Daoy (cell line): Measurements from ENCODE around the gene KLK12. TPM values are rescaled to one million over a fixed set of nuclear protein-coding genes. Genes with fewer than 3 reads are reported as not detected.

Source experiments
- DNase-seq: peaks from one replicate; pipeline ENCODE4 v3.0.0-alpha.2; 2015; ENCODE audit warnings: low read depth
- total RNA-seq: library from RNA; depleted of rRNA; stranded (reverse); fragments of >200 nt; shearing (Covaris generic); gene quantifications from 2 replicates; pipeline ENCODE4 v1.2.3, GENCODE V29; 2014; rRNA removed

KLK12 gene
- total RNA-seq, 1 experiment from 2014 or later: not detected

GRCh38 chr19:50981587-50982146, 53.1 kb downstream of the KLK12 start:
- no peak for DNase-seq

DNA sequence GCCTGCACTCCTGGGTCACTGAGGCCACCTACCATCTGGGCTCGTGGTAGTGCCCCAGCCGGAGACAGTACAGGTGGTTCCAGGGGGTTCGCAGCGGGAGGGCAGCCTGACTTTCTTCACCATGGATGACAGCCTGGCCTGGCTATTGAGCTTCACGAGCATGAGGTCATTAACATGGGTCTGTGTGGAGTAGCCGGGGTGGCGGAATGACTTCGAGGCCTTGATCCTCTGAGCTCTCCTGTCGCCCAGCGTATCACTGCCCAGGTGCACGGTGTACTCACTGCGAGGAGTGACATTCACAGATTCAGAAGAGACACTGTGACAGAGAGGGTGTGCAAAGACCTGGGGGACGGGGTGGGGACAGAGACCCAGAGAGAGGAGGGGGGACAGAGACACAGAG, 54.6 kb downstream of the KLK12 start:
- no peak for DNase-seq

- no peak for DNase-seq
These were observed 55.0 kb downstream of the KLK12 start for GRCh38 chr19:50979758-50980157.

Other genes with a start within 250 kb of the KLK12 start
- gene ACP4, start 244.6 kb downstream of the KLK12 start, total RNA-seq: not detected in 2 replicates
- gene KLK1, start 211.2 kb downstream of the KLK12 start, total RNA-seq: not detected in 2 replicates
- gene KLK15, start 201.4 kb downstream of the KLK12 start, total RNA-seq: 1.0 TPM in 1 of 2 replicates, not detected in the other
- gene KLK3, start 180.1 kb downstream of the KLK12 start, total RNA-seq: not detected in 2 replicates
- 0.06 and 0.48 TPM in 2 replicates for gene KLK2, start 161.6 kb downstream of the KLK12 start, total RNA-seq
- not detected in 2 replicates for gene KLK4, start 123.6 kb downstream of the KLK12 start, total RNA-seq
- not detected in 2 replicates for gene KLK5, start 82.0 kb downstream of the KLK12 start, total RNA-seq
- not detected in 2 replicates for gene KLK6, start 65.4 kb downstream of the KLK12 start, total RNA-seq
- not detected in 2 replicates for gene KLK7, start 51.1 kb downstream of the KLK12 start, total RNA-seq
- not detected in 2 replicates for gene KLK8, start 33.4 kb downstream of the KLK12 start, total RNA-seq
- 0.63 TPM in 1 of 2 replicates, not detected in the other for gene KLK10, start 15.3 kb downstream of the KLK12 start, total RNA-seq
- not detected in 2 replicates for gene KLK11, start 8.4 kb downstream of the KLK12 start, total RNA-seq
- not detected in 2 replicates for gene KLK13, start 30.1 kb upstream of the KLK12 start, total RNA-seq
- gene KLK14, start 47.9 kb upstream of the KLK12 start, total RNA-seq: not detected in 2 replicates
- gene CTU1, start 73.4 kb upstream of the KLK12 start, total RNA-seq: 19.5 and 32.4 TPM in 2 replicates
- gene SIGLEC9, start 89.9 kb upstream of the KLK12 start, total RNA-seq: not detected in 2 replicates
- gene SIGLEC7, start 107.3 kb upstream of the KLK12 start, total RNA-seq: not detected in 2 replicates
- 21.8 and 22.4 TPM in 2 replicates for gene CD33, start 190.1 kb upstream of the KLK12 start, total RNA-seq
- gene SIGLECL1, start 216.1 kb upstream of the KLK12 start, total RNA-seq: 0.06 TPM in 1 of 2 replicates, not detected in the other